CD4-positive, alpha-beta T cell treated with Interleukin-10 for 1 hour (primary cell): ENCODE data around the gene TNF.

Experiments
- DNase-seq: peaks from one replicate; pipeline ENCODE4 v3.0.0-alpha.2; 2020

TNF gene

DNA sequence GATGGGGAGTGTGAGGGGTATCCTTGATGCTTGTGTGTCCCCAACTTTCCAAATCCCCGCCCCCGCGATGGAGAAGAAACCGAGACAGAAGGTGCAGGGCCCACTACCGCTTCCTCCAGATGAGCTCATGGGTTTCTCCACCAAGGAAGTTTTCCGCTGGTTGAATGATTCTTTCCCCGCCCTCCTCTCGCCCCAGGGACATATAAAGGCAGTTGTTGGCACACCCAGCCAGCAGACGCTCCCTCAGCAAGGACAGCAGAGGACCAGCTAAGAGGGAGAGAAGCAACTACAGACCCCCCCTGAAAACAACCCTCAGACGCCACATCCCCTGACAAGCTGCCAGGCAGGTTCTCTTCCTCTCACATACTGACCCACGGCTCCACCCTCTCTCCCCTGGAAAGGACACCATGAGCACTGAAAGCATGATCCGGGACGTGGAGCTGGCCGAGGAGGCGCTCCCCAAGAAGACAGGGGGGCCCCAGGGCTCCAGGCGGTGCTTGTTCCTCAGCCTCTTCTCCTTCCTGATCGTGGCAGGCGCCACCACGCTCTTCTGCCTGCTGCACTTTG lies at the start of gene TNF:
Gene TNF (plus strand): TSS at position 231 of the 567 bp plus-strand sequence. CDS start 177 bp downstream, at position 408.
- DNase-seq: peak; percentile 93

GRCh38 chr6:31525932-31526591 lies 49.3 kb upstream of the TNF start:
- DNase-seq: no peak

DNA sequence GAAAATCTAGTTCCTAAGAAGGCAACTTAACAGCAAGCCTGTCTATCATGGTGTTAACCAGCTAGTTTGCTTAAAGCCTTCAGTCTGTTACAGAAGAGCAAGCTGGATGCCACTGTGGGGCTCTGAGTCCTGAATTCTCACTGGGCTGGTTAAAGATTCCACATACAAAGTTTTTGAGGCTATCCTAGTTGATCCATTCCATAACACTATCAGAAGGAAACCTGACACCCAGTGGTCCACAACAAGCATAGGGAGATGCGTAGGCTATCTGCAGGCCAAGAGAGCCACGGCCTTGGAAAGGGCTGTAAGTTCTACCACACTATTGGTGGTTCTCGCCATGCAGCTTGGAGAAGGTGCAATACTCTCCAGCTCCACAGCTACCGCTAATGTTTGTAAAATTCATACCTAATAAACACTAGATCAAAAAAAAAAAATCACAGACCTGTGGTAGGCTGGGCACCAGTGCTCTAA lies 47.0 kb upstream of the TNF start:
- DNase-seq: no peak

- DNase-seq: no peak
Measured at GRCh38 chr6:31528821-31529328, 46.5 kb upstream of the TNF start, which contains the start of gene MCCD1. MCCD1 (plus strand) TSS chr6:31528962; CDS start chr6:31529015, 53 bp downstream.

DNA sequence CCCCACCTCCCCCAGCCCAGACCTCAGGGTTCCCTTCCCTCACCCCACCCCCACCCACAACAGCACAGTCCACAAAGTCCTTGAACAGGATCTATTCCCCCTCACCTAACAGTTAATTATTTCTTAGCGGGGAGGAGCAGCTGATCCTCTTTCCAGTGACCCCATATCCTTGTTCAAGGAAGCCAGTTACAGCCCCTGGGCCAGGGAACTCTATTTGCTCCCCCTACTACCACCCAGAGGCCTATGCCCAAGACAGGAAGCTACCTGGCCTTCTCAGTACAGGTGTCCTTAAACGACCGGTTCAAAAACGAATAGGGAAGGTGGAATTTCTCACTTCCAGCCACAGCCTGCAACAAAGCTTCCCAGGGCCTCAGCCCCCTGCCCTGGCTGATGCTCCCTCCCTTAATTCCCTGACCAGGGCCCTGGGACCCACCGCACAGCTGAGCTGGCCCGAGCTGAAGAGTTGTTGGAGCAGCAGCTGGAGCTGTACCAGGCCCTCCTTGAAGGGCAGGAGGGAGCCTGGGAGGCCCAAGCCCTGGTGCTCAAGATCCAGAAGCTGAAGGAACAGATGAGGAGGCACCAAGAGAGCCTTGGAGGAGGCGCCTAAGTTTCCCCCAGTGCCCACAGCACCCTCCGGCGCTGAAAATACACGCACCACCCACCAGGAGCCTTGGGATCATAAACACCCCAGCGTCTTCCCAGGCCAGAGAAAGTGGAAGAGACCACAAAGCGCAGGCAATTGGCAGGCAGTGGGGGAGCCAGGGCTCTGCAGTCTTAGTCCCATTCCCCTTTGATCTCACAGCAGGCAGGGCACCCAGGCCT lies 45.8 kb upstream of the TNF start:
- DNase-seq: no peak

DNA sequence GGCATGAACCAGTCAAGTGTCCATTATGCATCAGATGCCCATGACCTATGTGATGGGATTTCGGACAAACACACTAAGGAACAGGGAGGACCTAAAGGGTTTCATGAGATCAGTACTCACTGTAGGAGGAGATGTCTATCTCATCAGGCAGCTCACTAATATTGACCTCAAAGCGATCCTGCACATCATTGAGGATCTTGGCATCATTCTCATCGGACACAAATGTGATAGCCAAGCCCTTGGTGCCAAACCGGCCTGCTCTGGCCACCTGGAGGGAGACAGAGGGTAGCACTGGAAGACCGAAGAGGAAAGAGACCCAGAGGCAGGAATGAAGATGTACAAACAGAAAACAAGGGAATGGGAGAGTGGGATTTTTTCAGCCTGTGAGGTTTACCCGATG lies 44.7 kb upstream of the TNF start:
- DNase-seq: no peak

- no peak for DNase-seq
Measured at GRCh38 chr6:31531162-31531561, 44.2 kb upstream of the TNF start.

DNA sequence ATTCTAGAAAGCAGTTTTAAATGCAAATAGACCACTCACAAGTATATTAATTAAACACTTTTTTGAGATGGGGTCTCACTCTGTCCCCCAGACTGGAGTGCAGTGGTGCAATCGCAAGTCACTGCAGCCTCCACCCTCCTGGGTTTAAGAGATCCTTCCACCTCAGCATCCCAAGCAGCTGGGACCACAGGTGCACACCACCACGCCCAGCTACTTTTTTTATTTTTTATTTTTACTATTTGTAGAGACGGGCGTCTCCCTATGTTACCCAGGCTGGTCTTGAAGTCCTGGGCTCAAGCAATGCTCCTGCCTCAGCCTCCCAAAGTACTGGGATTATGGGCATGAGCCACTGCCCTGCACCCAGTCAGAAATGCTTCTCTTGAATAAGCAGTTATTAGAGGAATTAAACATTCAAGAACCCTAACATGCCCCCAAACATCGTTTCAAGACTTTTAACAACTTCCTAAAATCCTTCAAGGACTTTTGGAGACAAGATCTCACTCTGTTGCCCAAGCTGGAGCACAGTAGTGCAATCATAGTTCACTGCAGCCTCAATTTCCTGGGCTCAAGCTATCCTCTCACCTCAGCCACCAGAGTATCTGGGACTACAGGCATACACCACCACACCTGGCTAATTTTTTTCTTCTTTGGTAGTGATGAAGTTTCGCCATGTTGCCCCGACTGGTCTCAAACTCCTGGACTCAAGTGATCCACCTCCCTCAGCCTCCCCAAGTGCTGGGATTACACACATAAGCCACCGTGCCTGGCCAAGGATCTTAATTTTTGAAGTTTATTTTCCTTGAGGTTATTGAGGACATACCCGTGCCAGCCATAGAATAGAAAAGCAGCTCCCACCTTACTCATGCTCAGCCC lies 43.4 kb upstream of the TNF start:
- DNase-seq: no peak

DNA sequence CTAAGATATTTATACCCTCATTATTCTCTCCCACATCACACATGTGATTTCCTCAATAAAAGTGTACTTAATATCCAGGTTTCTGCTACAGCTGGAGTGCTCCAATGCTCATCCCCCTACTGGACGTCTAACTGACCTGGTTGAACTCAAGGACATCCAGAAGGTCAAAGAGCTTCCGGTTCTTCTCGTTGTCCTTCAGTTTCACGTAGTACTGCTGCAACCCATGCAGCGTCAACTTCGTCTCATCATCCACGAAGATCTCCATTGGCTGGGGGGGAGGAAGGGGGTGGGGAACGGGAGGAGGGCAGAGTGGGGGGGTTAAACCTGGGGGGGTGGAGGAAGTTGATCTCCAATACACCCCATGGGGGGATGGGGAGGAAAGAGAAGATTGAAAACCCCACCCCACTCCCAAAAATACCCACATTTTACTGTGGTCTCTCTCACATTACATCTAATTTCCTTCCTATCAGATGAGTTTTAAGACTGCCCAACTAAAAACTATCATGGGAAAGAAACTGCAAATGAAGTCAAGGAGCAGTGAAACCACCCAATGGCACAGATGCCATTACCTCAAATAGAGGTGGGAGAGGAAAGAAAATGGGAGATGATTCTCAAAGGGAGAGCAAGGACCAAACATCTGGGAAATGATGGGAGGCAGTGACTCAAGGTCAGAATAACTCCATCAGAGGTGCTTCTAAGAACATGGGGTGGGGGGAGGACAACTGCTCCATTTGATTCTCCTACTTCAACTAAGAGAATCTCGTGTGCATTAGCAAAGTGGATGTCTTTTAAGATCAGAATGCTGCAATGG lies 42.5 kb upstream of the TNF start:
- DNase-seq: no peak

GRCh38 chr6:31533455-31533841 lies 41.9 kb upstream of the TNF start:
- no peak for DNase-seq

GRCh38 chr6:31534011-31534410 lies 41.4 kb upstream of the TNF start:
- no peak for DNase-seq

- DNase-seq: no peak
Measured at GRCh38 chr6:31534521-31535040, 40.8 kb upstream of the TNF start.

- DNase-seq: no peak
Measured at GRCh38 chr6:31535538-31536324, 39.6 kb upstream of the TNF start.

DNA sequence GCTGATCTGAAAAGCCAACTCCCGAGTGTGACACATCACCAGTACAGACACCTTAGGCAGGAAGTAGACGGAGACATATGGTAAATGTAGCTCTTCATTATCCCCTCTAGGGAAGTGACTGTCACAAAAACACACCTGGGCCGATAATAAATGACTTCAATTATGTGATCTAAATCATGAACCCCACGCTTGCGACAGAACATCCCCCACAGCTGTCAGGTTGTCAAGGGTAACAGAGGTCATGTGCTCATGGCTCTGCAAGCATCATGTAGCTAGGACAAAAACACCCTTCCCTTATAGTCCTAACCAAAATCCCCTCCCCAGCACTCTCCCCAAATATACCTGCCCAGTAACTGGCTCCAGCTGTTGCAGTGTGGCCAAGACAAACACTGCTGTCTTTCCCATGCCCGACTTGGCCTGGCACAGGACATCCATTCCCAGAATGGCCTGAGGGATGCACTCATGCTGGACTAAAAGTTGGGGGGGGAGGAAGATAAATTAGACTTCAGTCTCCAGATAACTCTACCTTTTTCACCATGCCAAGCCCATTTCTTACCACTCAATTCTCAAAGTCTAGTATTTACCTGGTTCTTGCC lies 36.5 kb upstream of the TNF start:
- DNase-seq: peak; percentile 44

- DNase-seq: no peak
Measured at GRCh38 chr6:31540640-31541039, 34.7 kb upstream of the TNF start.

GRCh38 chr6:31541059-31541657 lies 34.2 kb upstream of the TNF start:
- DNase-seq: peak; percentile 85

- peak; percentile 96 for DNase-seq
Measured at GRCh38 chr6:31541658-31542521, 33.5 kb upstream of the TNF start, which contains the start of gene DDX39B. DDX39B (minus strand) TSS chr6:31542003; CDS start chr6:31540532, 1,471 bp downstream.

DNA sequence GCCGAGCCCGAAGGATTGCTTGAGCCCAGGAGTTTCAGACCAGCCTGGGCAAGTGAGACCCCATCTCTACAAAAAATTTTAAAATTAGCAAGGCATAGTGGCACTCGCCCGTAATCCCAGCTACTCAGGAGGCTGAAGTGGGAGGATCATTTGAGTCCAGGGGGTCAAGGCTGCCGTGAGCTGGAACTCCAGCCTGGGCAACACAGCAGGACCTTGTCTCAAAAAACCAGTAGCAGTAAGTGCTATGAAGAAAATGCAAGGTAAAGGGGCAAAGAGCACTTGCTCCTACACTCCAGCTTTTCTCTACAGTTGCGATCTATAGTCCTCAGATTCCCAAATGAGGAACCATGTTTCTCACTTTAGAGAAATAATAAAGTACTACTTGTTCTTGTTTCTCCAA lies 31.7 kb upstream of the TNF start:
- no peak for DNase-seq

DNA sequence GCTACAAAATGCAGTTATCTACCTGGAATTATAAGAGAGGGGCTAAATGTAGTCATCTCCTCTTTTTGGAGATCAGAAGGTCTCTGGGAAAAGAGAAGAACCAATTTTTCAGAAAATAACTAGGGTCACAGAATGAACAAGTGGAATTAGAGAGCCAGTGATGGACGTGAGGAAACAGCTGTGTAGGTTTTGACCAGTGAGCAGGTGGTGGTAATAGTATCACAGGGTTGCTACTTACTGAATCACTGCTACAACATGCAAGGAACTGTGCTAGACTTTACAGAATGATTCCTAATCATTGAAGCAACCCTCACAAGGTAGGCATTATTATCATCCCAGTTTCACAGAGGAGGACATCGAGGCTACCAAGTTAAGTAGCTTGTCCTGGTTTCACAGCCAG lies 30.7 kb upstream of the TNF start:
- DNase-seq: no peak
